PC-9 (cell line): ENCODE data around the gene APOBEC3B.
"Not testable (repeated sequence)": the region's sequence is repeated elsewhere in the genome, so short reads cannot be mapped to it uniquely, and the experiment has no call there.

ENCODE experiments used
- CTCF ChIP-seq: fragments of 200-600 bp; sonication (generic); conservative IDR thresholded peaks from 2 replicates; pipeline ENCODE4 v1.6.1; 2017; ENCODE audit warnings: mixed run types, antibody characterized with exemption, mild to moderate bottlenecking, moderate library complexity
- EZH2 ChIP-seq: fragments of 200-600 bp; sonication (generic); IDR thresholded peaks from 2 replicates; pipeline ENCODE4 v1.8.0; 2017; ENCODE audit warnings: antibody characterized with exemption, low read depth

- TF ChIP-seq EZH2, CTCF: not testable (repeated sequence)
Observed at GRCh38 chr22:38980587-38980986, 1.6 kb upstream of the APOBEC3B start.
